Middle frontal gyrus (tissue), 1 donor: ENCODE data around the gene MSH5.

Source experiments
- DNase-seq: peaks from one replicate; pipeline ENCODE4 v3.0.0-alpha.2; 2015; ENCODE audit warnings: low spot score; ENCODE audit errors: extremely low spot score

Gene MSH5

GRCh38 chr6:31758281-31758680, 18.5 kb downstream of the MSH5 start:
- no peak for DNase-seq

- DNase-seq: no peak
These were observed 21.0 kb downstream of the MSH5 start for GRCh38 chr6:31760790-31761189.

- no peak for DNase-seq
These were observed 21.5 kb downstream of the MSH5 start for GRCh38 chr6:31761343-31761742.

- DNase-seq: no peak
These were observed 22.6 kb downstream of the MSH5 start, which contains the start of gene SAPCD1 for GRCh38 chr6:31762356-31762755. Gene SAPCD1, plus strand, starts transcription at chr6:31762656. Its CDS starts 399 bp downstream, at chr6:31763055.

GRCh38 chr6:31762878-31763618, 23.2 kb downstream of the MSH5 start:
- no peak for DNase-seq

- no peak for DNase-seq
These were observed 23.8 kb downstream of the MSH5 start for GRCh38 chr6:31763619-31763940.

- no peak for DNase-seq
These were observed 24.4 kb downstream of the MSH5 start for GRCh38 chr6:31764198-31764597.

GRCh38 chr6:31765559-31765909, 25.7 kb downstream of the MSH5 start:
- DNase-seq: no peak

- no peak for DNase-seq
These were observed 26.3 kb downstream of the MSH5 start for GRCh38 chr6:31765910-31766794.

GRCh38 chr6:31767096-31767645, 27.4 kb downstream of the MSH5 start:
- DNase-seq: no peak

GRCh38 chr6:31768363-31769257, 28.8 kb downstream of the MSH5 start:
- DNase-seq: no peak

- DNase-seq: no peak
These were observed 30.0 kb downstream of the MSH5 start for GRCh38 chr6:31769684-31770371.

- no peak for DNase-seq
These were observed 31.1 kb downstream of the MSH5 start for GRCh38 chr6:31770860-31771259.

GRCh38 chr6:31771992-31772358, 32.2 kb downstream of the MSH5 start:
- no peak for DNase-seq

GRCh38 chr6:31775184-31775583, 35.4 kb downstream of the MSH5 start:
- DNase-seq: no peak

GRCh38 chr6:31775633-31776484, 36.1 kb downstream of the MSH5 start:
- DNase-seq: no peak

GRCh38 chr6:31776485-31776988, 36.7 kb downstream of the MSH5 start:
- no peak for DNase-seq

GRCh38 chr6:31776989-31777666, 37.3 kb downstream of the MSH5 start, which contains the start of gene VWA7:
Gene VWA7, minus strand, starts transcription at chr6:31777328. Its CDS starts 549 bp downstream, at chr6:31776779.
- DNase-seq: no peak

- DNase-seq: no peak
These were observed 37.9 kb downstream of the MSH5 start for GRCh38 chr6:31777667-31778050.
